CD14-positive monocyte (primary cell): ENCODE measurements around the gene TRABD2B. TPM values are rescaled to one million over a fixed set of nuclear protein-coding genes. Genes with fewer than 3 reads are reported as not detected.

Source experiments
- DNase-seq, 3 donors: peaks; one replicate each; pipeline ENCODE4 v3.0.0-alpha.2; 2011 to 2022
- H2AFZ ChIP-seq: 2 replicates; pipeline ENCODE4 v1.6.0; 2012; ENCODE audit warnings: mild to moderate bottlenecking, low read depth, low read length, inconsistent platforms; ENCODE audit not compliant: insufficient read depth, poor library complexity, severe bottlenecking
- H3K27ac ChIP-seq, 2 donors: 1 replicate in 1 of 2; 2 replicates in 1 of 2; pipeline ENCODE4 v1.5.1; 2012 to 2013; ENCODE audit warnings: low read length in 2 of 2, control low read depth in 1 of 2, inconsistent platforms in 1 of 2, low read depth in 1 of 2, mild to moderate bottlenecking in 1 of 2
- H3K27me3 ChIP-seq, 2 donors: one replicate each; pipeline versions ENCODE4 v1.6.0 to v1.6.1; 2011 to 2013; ENCODE audit warnings: low read length in 2 of 2; ENCODE audit not compliant: control insufficient read depth in 2 of 2, insufficient read depth in 2 of 2
- H3K36me3 ChIP-seq, 2 donors: replicated peaks in 1 of 2; 1 replicate in 1 of 2; 2 replicates in 1 of 2; pipeline versions ENCODE4 v1.5.1 to v1.6.1; 2012 to 2013; ENCODE audit warnings: low read length in 2 of 2, control low read depth in 1 of 2, inconsistent platforms in 1 of 2, mild to moderate bottlenecking in 1 of 2; ENCODE audit not compliant: insufficient read depth in 2 of 2, control insufficient read depth in 1 of 2
- H3K4me1 ChIP-seq, 2 donors: 1 replicate in 1 of 2; 2 replicates in 1 of 2; pipeline versions ENCODE4 v1.5.1 to v1.6.1; 2012 to 2013; ENCODE audit warnings: low read length in 2 of 2, control low read depth in 1 of 2, inconsistent platforms in 1 of 2, mild to moderate bottlenecking in 1 of 2, moderate library complexity in 1 of 2; ENCODE audit not compliant: insufficient read depth in 2 of 2, control insufficient read depth in 1 of 2
- H3K4me2 ChIP-seq: replicated peaks from 2 replicates; pipeline ENCODE3; 2012; ENCODE audit warnings: low read length, moderate library complexity, mild to moderate bottlenecking; ENCODE audit not compliant: poor library complexity, severe bottlenecking; ENCODE audit errors: extremely low read depth
- H3K4me3 ChIP-seq, 3 experiments: fragments of 200-600 bp in 1 of 3; sonication (generic) in 1 of 3; replicated peaks in 1 of 3; 1 replicate in 2 of 3; 2 replicates in 1 of 3; pipeline ENCODE4 v1.5.1; 2011 to 2013; ENCODE audit warnings: low read length in 3 of 3, mild to moderate bottlenecking in 3 of 3, control low read depth in 2 of 3, low read depth in 2 of 3, inconsistent platforms in 1 of 3, moderate library complexity in 1 of 3
- H3K79me2 ChIP-seq: 2 replicates; pipeline ENCODE4 v1.6.0; 2012; ENCODE audit warnings: mild to moderate bottlenecking, control low read depth, inconsistent platforms, low read length, moderate library complexity; ENCODE audit not compliant: insufficient read depth
- H3K9ac ChIP-seq: 2 replicates; pipeline ENCODE4 v1.6.0; 2017; ENCODE audit warnings: low read length, mild to moderate bottlenecking; ENCODE audit not compliant: insufficient read depth, poor library complexity, severe bottlenecking
- H3K9me3 ChIP-seq, 2 donors: replicated peaks in 1 of 2; 1 replicate in 1 of 2; 2 replicates in 1 of 2; pipeline versions ENCODE4 v1.5.1 to v1.6.1; 2012 to 2013; ENCODE audit warnings: low read length in 2 of 2, control low read depth in 1 of 2; ENCODE audit not compliant: control insufficient read depth in 1 of 2, insufficient read depth in 1 of 2
- H4K20me1 ChIP-seq: 2 replicates; pipeline ENCODE4 v1.6.0; 2012; ENCODE audit warnings: mild to moderate bottlenecking, low read length, control low read depth, moderate library complexity; ENCODE audit not compliant: insufficient read depth
- H3K27ac Mint-ChIP-seq, 7 donors: one replicate each; pipeline ENCODE4 v1.8.0; 2020; ENCODE audit warnings: mild to moderate bottlenecking in 7 of 7, mixed read lengths in 7 of 7, moderate library complexity in 6 of 7, inconsistent platforms in 2 of 7
- H3K27me3 Mint-ChIP-seq, 3 donors: one replicate each; pipeline ENCODE4 v1.8.0; 2021 to 2022; ENCODE audit warnings: low read depth in 3 of 3, mild to moderate bottlenecking in 3 of 3, mixed read lengths in 3 of 3, moderate library complexity in 3 of 3, inconsistent platforms in 1 of 3
- H3K36me3 Mint-ChIP-seq, 2 donors: one replicate each; pipeline ENCODE4 v1.8.0; 2020; ENCODE audit warnings: mixed read lengths in 2 of 2, inconsistent platforms in 1 of 2, mild to moderate bottlenecking in 1 of 2
- H3K4me1 Mint-ChIP-seq: one replicate; pipeline ENCODE4 v1.8.0; 2020; ENCODE audit warnings: mild to moderate bottlenecking, mixed read lengths
- H3K4me3 Mint-ChIP-seq, 2 donors: one replicate each; pipeline ENCODE4 v1.8.0; 2020; ENCODE audit warnings: mild to moderate bottlenecking in 2 of 2, mixed read lengths in 2 of 2, moderate library complexity in 1 of 2
- H3K9me3 Mint-ChIP-seq, 7 donors: one replicate each; pipeline ENCODE4 v1.8.0; 2020 to 2022; ENCODE audit warnings: mixed read lengths in 7 of 7, mild to moderate bottlenecking in 6 of 7, moderate library complexity in 6 of 7, inconsistent platforms in 2 of 7
- CTCF ChIP-seq: fragments of 200-600 bp; IDR thresholded peaks from one replicate; pipeline ENCODE4 v1.8.0; 2022; ENCODE audit warnings: antibody characterized with exemption, mild to moderate bottlenecking
- WGBS: methylation state at CpG from one replicate; pipeline ENCODE4 v1.1.5; 2013; ENCODE audit warnings: missing lambda C conversion rate; ENCODE audit not compliant: insufficient coverage; 5-methylcytosine and 5-hydroxymethylcytosine counted together
- intact Hi-C, 2 donors: fragments of 100-400 bp; cut with micrococcal nuclease; formaldehyde crosslinking; loops; one replicate each; pipeline versions ENCODE4 v1.15.0 to v1.15.1; 2023
- polyA plus RNA-seq, 3 donors: library from polyadenylated mRNA; depleted of rRNA in 1 of 3; unstranded in 2 of 3; stranded (reverse) in 1 of 3; fragments of 300-500 nt in 2 of 3; fragments of >200 nt in 1 of 3; fragmentation: Illumina TruSeq in 2 of 3; gene quantifications; 1 replicate in 2 of 3; 2 replicates in 1 of 3; pipeline ENCODE4 v1.2.3, GENCODE V29; 2012 to 2021

The TRABD2B gene
- polyA plus RNA-seq, 3 donors: not detected

- peaks cover 0 to 7% (median 7%) of the 10 kb centered on the region in 3 donors for H3K27me3 Mint-ChIP-seq
- H3K4me2 ChIP-seq: no peak overlapping the region
- H3K79me2 ChIP-seq: no peaks in the 10 kb centered on the region
- no peaks in the 10 kb centered on the region for H3K9me3 Mint-ChIP-seq
- no peaks in the 10 kb centered on the region for H3K9me3 ChIP-seq
- no peaks in the 10 kb centered on the region for H4K20me1 ChIP-seq
- no peaks in the 10 kb centered on the region for H3K4me1 Mint-ChIP-seq
- no peak overlapping the region for H3K9ac ChIP-seq
- DNase-seq: no peak
- H3K36me3 Mint-ChIP-seq: no peaks in the 10 kb centered on the region
- no peaks in the 10 kb centered on the region for H3K4me1 ChIP-seq
- intact Hi-C loops: no loop called here
- 88% methylated on average over 9 of the region's 20 CpGs for WGBS
- no peak overlapping the region for H3K27ac Mint-ChIP-seq
- no peak overlapping the region for H2AFZ ChIP-seq
- no peaks in the 10 kb centered on the region for H3K27me3 ChIP-seq
- H3K36me3 ChIP-seq: no peaks in the 10 kb centered on the region
- H3K4me3 ChIP-seq: no peak overlapping the region
- no peak for TF ChIP-seq CTCF
- H3K27ac ChIP-seq: no peak overlapping the region
- H3K4me3 Mint-ChIP-seq: no peak overlapping the region
These were observed 238.6 kb downstream of the TRABD2B start for GRCh38 chr1:47758341-47759250.

GRCh38 chr1:47757226-47757975 lies 239.8 kb downstream of the TRABD2B start:
- no peaks in the 10 kb centered on the region for H3K36me3 ChIP-seq
- H3K4me3 ChIP-seq: no peak overlapping the region
- no peaks in the 10 kb centered on the region for H3K36me3 Mint-ChIP-seq
- H3K4me2 ChIP-seq: no peak overlapping the region
- H4K20me1 ChIP-seq: no peaks in the 10 kb centered on the region
- no peak overlapping the region for H3K4me3 Mint-ChIP-seq
- H3K9me3 Mint-ChIP-seq: no peaks in the 10 kb centered on the region
- H3K27ac ChIP-seq: no peak overlapping the region
- H3K4me1 Mint-ChIP-seq: no peaks in the 10 kb centered on the region
- TF ChIP-seq CTCF: no peak
- no peak overlapping the region for H3K9ac ChIP-seq
- peaks cover 0 to 5% (median 3%) of the 10 kb centered on the region in 3 donors for H3K27me3 Mint-ChIP-seq
- H3K79me2 ChIP-seq: no peaks in the 10 kb centered on the region
- H3K4me1 ChIP-seq: no peaks in the 10 kb centered on the region
- intact Hi-C loops: no loop called here
- no peak for DNase-seq
- H3K9me3 ChIP-seq: no peaks in the 10 kb centered on the region
- 100% methylated on average over 3 of the region's 7 CpGs for WGBS
- no peak overlapping the region for H3K27ac Mint-ChIP-seq
- no peak overlapping the region for H2AFZ ChIP-seq
- no peaks in the 10 kb centered on the region for H3K27me3 ChIP-seq
